Stimulated activated CD4-positive, alpha-beta T cell treated with anti-CD3 and anti-CD28 coated beads, TNF-alpha, amount 100 ng/mL, for 24 hours (primary cell): ENCODE results near the gene FER1L5.

Source experiments
- DNase-seq, 3 experiments: peaks; one replicate each; pipeline ENCODE4 v3.0.0-alpha.2; 2020; ENCODE audit warnings: low read depth in 3 of 3

Gene FER1L5

DNA sequence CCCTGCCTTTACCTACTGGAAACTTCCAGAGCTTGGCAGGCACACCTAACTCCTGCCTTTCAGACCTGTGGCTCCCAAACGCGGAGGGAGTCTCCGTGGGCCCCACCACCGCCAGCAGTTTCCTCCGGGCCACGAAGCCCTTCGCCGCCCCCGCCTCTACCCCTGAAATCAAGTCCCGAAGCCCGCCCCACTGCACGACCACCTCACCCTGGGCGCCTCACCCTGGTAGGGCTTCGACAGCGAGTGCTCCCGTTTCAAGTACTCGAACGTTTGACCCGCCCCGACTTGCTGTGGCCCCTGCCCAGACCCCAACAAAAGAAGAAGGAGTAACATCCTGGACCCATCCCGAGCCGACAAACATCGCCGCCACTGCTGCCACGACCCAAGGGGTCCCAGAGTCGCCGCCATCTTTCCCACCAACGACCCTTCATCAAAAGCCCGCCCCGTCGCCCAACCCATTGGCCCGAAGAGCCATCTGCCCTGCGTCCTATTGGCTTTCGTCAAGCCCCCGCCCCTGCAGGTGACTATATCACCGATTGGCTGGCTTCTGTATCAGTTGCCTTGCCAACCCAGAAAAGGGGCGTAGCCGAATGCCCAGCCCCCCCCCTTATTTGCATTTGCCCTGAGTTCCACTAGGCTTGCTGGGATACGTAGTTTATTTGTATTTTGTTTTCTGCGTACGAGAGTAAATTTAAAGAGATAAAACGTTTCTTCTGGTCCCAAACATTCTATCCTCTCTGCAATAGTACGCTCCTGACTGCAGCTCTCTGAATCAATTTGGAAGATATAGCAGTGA, 97.3 kb downstream of the FER1L5 start, which contains the start of gene LMAN2L:
Gene LMAN2L (minus strand): TSS at position 432 of the 796 bp plus-strand sequence. CDS start 24 bp downstream, at position 408.
- DNase-seq: peak; percentile 92 to 99 (median 95)

DNA sequence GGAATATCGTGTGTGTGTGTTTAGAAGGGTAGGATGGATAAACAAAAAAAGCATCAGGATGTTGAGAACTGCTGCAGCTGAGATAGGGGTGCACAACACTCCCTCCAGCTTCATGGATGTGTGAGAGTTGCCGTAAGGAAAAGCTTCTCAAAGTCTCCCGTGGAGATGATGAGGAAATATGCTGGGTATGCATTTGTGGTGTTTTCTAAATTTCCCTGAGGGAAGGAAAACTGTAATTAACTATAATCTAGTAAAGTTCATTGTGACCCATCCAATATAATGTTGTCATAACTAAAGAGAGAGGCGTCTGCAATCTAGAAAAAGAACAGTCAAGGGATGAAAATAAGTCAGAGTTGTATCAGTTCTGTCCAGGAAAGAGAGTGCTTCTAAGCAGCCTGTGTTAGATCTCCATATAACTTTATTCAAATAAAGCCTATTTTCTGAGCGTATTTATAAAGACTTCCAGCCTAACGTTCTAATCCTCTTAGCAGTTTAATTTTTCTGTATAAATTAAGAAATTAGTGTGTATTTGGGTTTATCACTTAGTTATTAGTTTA, 104.6 kb downstream of the FER1L5 start:
- DNase-seq: no peak

DNA sequence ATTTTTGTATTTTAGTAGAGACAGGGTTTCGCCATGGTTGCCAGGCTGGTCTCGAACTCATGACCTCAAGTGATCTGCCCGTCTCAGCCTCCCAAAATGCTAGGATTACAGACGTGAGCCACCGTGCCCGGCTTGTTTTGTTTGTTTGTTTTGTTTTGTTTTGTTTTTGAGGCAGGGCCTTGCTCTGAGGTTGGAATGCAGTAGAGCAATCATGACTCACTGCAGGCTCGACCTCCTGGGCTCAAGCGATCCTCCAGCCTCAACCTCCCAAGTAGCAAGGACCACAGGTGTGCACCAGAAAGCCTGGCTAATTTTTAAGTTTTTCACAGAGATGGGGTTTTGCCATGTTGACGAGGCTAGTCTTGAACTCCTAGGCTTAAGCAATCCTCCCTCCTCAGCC, 109.2 kb downstream of the FER1L5 start:
- no peak for DNase-seq

DNA sequence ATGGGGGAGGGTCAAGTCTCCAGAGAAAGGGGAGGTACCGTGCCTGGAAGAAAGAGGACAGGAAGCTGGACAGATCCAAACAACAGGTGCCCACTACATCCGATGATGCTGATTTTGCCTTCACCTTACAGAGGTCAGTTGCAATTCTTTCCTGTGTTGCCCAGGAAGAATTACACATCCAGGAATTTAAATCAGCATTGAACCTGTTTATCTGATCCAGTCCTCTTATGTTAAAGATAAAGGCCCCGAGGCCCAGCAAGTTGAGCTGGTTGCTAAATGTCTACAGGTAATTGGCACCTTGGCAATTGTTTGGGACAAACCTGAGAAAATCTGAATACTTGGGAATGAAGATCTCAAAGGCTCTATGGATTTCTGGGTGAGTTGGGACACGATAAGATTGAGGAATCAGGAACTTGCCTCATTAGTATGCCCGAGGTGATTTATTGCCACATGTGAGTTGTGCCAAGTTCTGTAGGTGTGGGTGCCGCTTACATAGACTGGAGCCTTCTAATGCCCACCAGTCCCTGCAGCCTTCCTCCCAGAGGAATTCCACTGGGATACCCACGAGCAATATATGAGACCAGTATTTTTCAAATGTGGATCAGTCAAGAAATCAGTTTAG, 111.2 kb downstream of the FER1L5 start:
- DNase-seq: no peak

DNA sequence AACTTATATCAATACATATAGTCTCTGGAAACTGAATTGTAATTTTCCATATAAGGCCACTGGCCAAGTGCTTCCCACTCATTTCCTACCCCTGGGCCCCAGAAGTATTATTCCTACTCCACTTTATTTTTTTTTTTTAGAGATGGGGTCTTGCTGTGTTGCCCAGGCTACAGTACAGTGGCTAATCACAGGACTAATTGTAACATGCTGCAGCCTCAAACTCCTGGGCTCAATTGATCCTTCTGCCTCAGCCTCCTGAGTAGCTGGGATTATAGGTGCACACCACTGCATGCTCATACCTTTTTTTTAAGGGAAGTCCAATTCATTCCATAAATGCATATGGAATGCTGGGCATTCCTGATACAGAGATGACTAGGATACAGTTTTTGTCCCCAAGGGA, 111.8 kb downstream of the FER1L5 start:
- no peak for DNase-seq
